Right lobe of liver (tissue), 4 donors: ENCODE measurements around the gene NTM.

Experiments
- CTCF ChIP-seq, 4 donors: fragments of 200-600 bp in 3 of 4; fragments of 450-650 bp in 1 of 4; IDR thresholded peaks; one replicate each; pipeline versions ENCODE4 v1.5.1 to v1.8.0; 2016 to 2022; ENCODE audit warnings: antibody characterized with exemption in 4 of 4, mild to moderate bottlenecking in 2 of 4
- POLR2A ChIP-seq: fragments of 450-650 bp; IDR thresholded peaks from one replicate; pipeline ENCODE4 v1.6.1; 2017; ENCODE audit warnings: antibody characterized with exemption, mild to moderate bottlenecking
- donor health status: DM: no; HTN: no; CAD: no.
- donor health status: DM: no; HTN: no; CAD: no.
- donor health status: DM: no; HTN: yes; CAD: no.

GRCh38 chr11:131907371-131907770, 537.0 kb downstream of the NTM start:
- no peak for TF ChIP-seq CTCF (IDR thresholded peaks at IDR 0.05)
- no peak for TF ChIP-seq POLR2A
